IPS-11a (cell line): ENCODE data around the gene TEN1.
"Not testable (repeated sequence)": the region's sequence is repeated elsewhere in the genome, so short reads cannot be mapped to it uniquely, and the experiment has no call there.

Source experiments
- H3K4me3 ChIP-seq: one replicate; pipeline ENCODE4 v1.5.1; 2013; ENCODE audit warnings: low read depth, low read length, control low read depth

The TEN1 gene, protein sequence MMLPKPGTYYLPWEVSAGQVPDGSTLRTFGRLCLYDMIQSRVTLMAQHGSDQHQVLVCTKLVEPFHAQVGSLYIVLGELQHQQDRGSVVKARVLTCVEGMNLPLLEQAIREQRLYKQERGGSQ

DNA sequence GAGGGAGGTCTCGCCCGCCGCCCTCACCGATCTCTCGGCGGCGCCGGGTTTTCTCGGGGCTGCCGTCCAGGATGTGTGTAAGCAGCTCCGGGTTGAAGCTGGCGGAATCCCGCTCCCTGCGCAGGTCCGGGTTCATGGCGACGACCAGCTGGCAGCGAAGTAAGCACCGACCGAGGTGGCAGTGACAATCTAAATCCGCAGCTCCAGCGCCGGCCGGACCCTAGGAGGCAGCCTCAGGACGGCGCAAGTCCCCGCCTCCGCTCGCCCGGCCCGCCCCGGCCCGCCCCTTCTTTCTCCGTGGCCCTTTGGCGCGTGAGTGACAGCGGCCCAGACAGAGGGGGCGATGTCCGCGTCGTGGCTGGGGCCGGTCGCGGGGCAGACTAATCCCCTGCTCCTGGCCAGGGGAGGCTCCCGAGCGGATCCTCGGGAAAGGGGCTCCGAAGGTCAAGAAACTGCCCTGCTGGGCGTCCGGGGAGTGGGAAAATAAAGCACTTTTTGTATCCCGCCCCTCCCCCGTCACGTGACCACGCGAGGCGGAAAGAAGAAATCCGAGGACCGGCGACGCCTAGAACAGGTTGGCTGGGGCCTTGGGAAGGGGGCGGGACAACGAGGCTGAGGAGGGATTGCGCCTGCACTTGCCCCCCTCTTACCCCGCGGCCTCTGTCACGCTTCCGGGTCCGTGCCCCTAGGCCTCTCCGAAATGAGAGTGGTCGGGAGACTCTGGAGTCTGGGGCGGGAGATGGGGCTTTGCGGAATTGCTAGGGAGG lies at the start of gene TEN1, which contains the start of gene ACOX1:
TSS of gene TEN1 (plus strand) at position 303 of the 767 bp plus-strand sequence. CDS start 6,953 bp downstream, outside the sequence.
TSS of gene ACOX1 (minus strand) at position 229 of the 767 bp plus-strand sequence. CDS start at position 136, 93 bp downstream.
- H3K4me3 ChIP-seq = peak within 1 kb of the TSS; percentile 77

GRCh38 chr17:75931062-75931461 lies 48.0 kb upstream of the TEN1 start:
- no peak overlapping the region for H3K4me3 ChIP-seq

GRCh38 chr17:75932852-75933251 lies 46.2 kb upstream of the TEN1 start:
- no peak overlapping the region for H3K4me3 ChIP-seq

DNA sequence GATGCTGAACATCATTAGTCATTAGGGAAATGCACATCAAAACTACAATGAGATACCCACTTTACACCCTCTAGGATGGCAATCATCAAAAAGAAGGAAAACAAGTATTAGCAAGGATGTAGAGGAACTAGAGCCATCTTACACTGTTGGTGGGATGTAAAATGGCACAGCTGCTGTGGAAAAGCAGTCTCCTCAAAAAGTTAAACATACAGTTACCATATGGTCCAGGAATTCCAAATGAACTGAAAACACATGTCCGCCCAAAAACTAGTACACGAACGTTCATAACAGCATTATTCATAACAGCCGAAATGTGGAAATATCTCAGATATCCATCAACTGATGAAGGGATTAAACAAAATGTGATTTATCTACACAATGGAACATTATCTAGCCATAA lies 45.2 kb upstream of the TEN1 start:
- no peak overlapping the region for H3K4me3 ChIP-seq

- H3K4me3 ChIP-seq = no peak overlapping the region
Observed at GRCh38 chr17:75937652-75938051, 41.4 kb upstream of the TEN1 start.

GRCh38 chr17:75940727-75941441 lies 38.2 kb upstream of the TEN1 start, which contains the start of gene FBF1:
FBF1 (minus strand) TSS chr17:75941042; CDS start chr17:75938149, 2,893 bp downstream.
- peak within 1 kb of the TSS; percentile 79 for H3K4me3 ChIP-seq

- H3K4me3 ChIP-seq = peak overlapping the region; percentile 10
Observed at GRCh38 chr17:75941442-75941819, 37.6 kb upstream of the TEN1 start.

- H3K4me3 ChIP-seq = no peak overlapping the region
Observed at GRCh38 chr17:75942473-75942872, 36.6 kb upstream of the TEN1 start.

DNA sequence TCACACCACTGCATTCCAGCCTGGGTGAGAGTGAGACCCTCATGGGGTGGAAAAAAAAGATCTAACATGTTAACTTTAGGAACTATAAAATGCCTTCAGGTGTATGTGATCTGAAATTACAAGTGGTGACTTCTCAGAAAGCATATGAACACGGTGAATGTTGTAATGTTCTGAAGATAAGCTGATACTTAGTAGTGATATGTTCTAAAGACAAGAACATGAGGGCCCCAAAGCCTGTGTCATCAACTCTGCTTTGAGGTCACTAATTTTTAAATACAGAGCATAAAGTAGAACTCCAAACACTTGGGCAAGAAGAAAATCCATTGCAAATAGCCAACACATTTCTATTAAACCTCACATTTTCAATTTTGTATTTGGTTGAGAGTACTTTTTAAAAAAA lies 35.5 kb upstream of the TEN1 start:
- no peak overlapping the region for H3K4me3 ChIP-seq

DNA sequence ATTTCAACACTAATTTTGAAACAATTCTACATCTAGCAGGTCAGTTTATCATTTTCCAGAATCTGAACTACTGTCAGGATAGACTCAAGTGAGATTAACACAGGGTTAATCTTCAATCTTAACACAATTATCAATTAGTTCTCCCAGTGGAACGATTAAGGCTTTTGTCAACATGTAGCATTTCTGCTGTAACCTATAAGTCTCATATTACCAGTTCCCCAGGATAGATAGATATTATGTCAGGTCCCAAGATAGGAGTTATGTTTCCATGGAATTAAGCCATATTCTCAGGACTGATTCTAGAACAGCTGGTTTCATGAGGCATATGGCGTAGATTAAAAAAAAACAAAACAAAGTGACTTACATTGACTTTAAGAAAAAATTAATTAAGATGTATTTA lies 33.8 kb upstream of the TEN1 start:
- no peak overlapping the region for H3K4me3 ChIP-seq

GRCh38 chr17:75950421-75950820 lies 28.6 kb upstream of the TEN1 start:
- no peak overlapping the region for H3K4me3 ChIP-seq

GRCh38 chr17:75950855-75951554 lies 28.0 kb upstream of the TEN1 start:
- no peak overlapping the region for H3K4me3 ChIP-seq

- no peak overlapping the region for H3K4me3 ChIP-seq
Observed at GRCh38 chr17:75959051-75959838, 19.8 kb upstream of the TEN1 start.

DNA sequence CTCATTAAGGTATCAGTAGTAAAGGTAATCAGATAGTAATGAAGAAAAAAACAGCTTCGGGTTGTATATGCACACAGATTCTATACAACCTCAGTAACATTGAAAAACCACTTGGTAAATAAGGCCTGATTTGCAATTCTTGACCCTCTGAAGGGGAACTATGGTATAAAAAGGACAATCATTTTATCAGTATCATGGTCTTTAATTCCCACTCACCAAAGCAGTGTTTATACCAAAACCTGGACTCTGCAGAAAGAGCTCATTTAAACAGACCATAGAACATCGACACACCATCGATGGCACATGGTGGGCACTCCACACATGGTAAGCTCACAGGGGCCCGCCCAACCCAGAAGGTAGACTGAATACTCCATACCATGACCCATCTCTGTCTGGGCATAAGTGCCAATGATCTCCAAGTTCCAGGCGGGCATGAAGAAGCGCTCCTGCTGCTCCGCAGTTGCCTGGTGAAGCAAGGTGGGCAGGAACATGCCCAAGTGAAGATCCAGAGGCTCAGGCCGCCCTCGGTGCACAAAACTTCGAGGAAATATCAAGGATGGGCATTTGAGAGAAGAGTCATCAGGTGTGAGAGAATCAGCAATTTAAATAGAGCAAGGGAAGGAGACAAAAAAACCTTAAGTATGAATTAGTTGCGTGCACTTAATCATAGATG lies 19.1 kb upstream of the TEN1 start:
- H3K4me3 ChIP-seq = no peak overlapping the region

GRCh38 chr17:75965468-75965867 lies 13.6 kb upstream of the TEN1 start:
- no peak overlapping the region for H3K4me3 ChIP-seq

DNA sequence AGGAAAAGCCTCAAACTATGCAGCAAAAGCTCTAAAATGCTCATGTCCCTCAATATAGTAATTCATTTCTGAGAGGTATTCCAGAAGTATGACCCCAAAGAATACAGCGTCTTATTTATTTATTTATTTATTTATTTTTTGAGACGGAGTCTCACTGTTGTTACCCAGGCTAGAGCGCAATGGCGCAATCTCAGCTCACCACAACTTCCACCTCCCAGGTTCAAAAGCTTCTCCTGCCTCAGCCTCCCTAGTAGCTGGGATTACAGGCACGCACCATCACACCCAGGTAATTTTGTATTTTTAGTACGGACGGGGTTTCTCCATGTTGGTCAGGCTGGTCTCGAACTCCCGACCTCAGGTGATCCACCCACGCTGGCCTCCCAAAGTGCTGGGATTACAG lies 10.0 kb upstream of the TEN1 start:
- H3K4me3 ChIP-seq = not testable (repeated sequence)

- no peak overlapping the region for H3K4me3 ChIP-seq
Observed at GRCh38 chr17:75970011-75970523, 9.0 kb upstream of the TEN1 start.

- no peak overlapping the region for H3K4me3 ChIP-seq
Observed at GRCh38 chr17:75970626-75971025, 8.4 kb upstream of the TEN1 start.

- H3K4me3 ChIP-seq = not testable (repeated sequence)
Observed at GRCh38 chr17:75975187-75975586, 3.9 kb upstream of the TEN1 start.

- H3K4me3 ChIP-seq = no peak overlapping the region
Observed at GRCh38 chr17:75975757-75976174, 3.3 kb upstream of the TEN1 start.
